ENCODE results near the gene PIP5K1C. TPM values are rescaled to one million over a fixed set of nuclear protein-coding genes. Genes with fewer than 3 reads are reported as not detected.

Gene PIP5K1C
- total and polyA plus RNA-seq, 8 donors, result 8.6 to 164 (median 25.6) TPM

GRCh38 chr19:3608079-3608641 is 92.1 kb downstream of the PIP5K1C start:
- Histone ChIP-seq H3K27me3 (peaks cover 0 to 31% (median 4%) of the 10 kb centered on the region in 3 donors), H3K9me3 (no peaks in the 10 kb centered on the region), H3K27ac (peak overlapping the region; percentile 14 to 85 (median 75)), H3K4me1 (peaks cover 13 to 68% (median 55%) of the 10 kb centered on the region in 4 donors), H3K36me3 (peaks cover 21 to 33% (median 31%) of the 10 kb centered on the region in 4 donors), H3K4me3 (peak overlapping the region in 1 of 4 donors; percentile 55)
- DNase-seq, result no peak
- intact Hi-C loops (cut with DNase I; ENCODE audit: low total_unique reads), result no loop called here
- TF ChIP-seq POLR2A (IDR thresholded peaks at IDR 0.05) (no peak), EP300 (IDR thresholded peaks at IDR 0.05) (no peak), CTCF (IDR thresholded peaks at IDR 0.05) (no peak), POLR2AphosphoS5 (IDR thresholded peaks at IDR 0.05) (no peak)
- WGBS, 5 donors, result 35 to 64% (median 61%) methylated on average over 3 of the region's 3 CpGs

GRCh38 chr19:3607303-3608078 is 92.8 kb downstream of the PIP5K1C start:
- peak in 1 of 2 donors; percentile 75 for DNase-seq
- peaks cover 0 to 31% (median 4%) of the 10 kb centered on the region in 3 donors for H3K27me3 ChIP-seq
- peaks cover 13 to 63% (median 52%) of the 10 kb centered on the region in 4 donors for H3K4me1 ChIP-seq
- no peak for TF ChIP-seq POLR2A (IDR thresholded peaks at IDR 0.05)
- no peak for TF ChIP-seq CTCF (IDR thresholded peaks at IDR 0.05)
- TF ChIP-seq POLR2AphosphoS5 (IDR thresholded peaks at IDR 0.05), result no peak
- no peak for TF ChIP-seq EP300 (IDR thresholded peaks at IDR 0.05)
- whole genome bisulfite sequencing, 5 donors, result 20 to 30% (median 24%) methylated on average over 19 to 22 of the region's 22 CpGs
- intact Hi-C loops (cut with DNase I; ENCODE audit: low total_unique reads), result no loop called here
- peak overlapping the region; percentile 48 to 58 (median 54) for H3K4me3 ChIP-seq
- H3K27ac ChIP-seq, result peak overlapping the region; percentile 51 to 85 (median 75)
- H3K36me3 ChIP-seq, result peaks cover 15 to 26% (median 24%) of the 10 kb centered on the region in 4 donors
- no peaks in the 10 kb centered on the region for H3K9me3 ChIP-seq

GRCh38 chr19:3606690-3607289 is 93.5 kb downstream of the PIP5K1C start, which contains the start of gene TBXA2R:
Gene TBXA2R (minus strand): TSS chr19:3606875. CDS start chr19:3600634, 6,241 bp downstream.
- no peaks in the 10 kb centered on the region for H3K9me3 ChIP-seq
- peak; percentile 64 to 82 for DNase-seq
- intact Hi-C loops (cut with DNase I; ENCODE audit: low total_unique reads), result no loop called here
- 0 to 5% (median 3%) methylated on average over 6 to 46 of the region's 46 CpGs for WGBS, 5 donors
- peak within 1 kb of the TSS; percentile 48 to 58 (median 54) for H3K4me3 ChIP-seq
- peaks cover 8 to 19% (median 17%) of the 10 kb centered on the region in 4 donors for H3K36me3 ChIP-seq
- peak within 1 kb of the TSS; percentile 51 to 85 (median 75) for H3K27ac ChIP-seq
- peaks cover 13 to 61% (median 51%) of the 10 kb centered on the region in 4 donors for H3K4me1 ChIP-seq
- no peak for TF ChIP-seq POLR2A (IDR thresholded peaks at IDR 0.05)
- TF ChIP-seq EP300 (IDR thresholded peaks at IDR 0.05), result no peak
- TF ChIP-seq CTCF (IDR thresholded peaks at IDR 0.05), result no peak
- TF ChIP-seq POLR2AphosphoS5 (IDR thresholded peaks at IDR 0.05), result no peak
- H3K27me3 ChIP-seq, result peaks cover 0 to 31% (median 4%) of the 10 kb centered on the region in 3 donors

GRCh38 chr19:3606174-3606689 is 94.0 kb downstream of the PIP5K1C start:
- no peak for TF ChIP-seq CTCF (IDR thresholded peaks at IDR 0.05)
- no peak for TF ChIP-seq EP300 (IDR thresholded peaks at IDR 0.05)
- TF ChIP-seq POLR2AphosphoS5 (IDR thresholded peaks at IDR 0.05), result no peak
- TF ChIP-seq POLR2A (IDR thresholded peaks at IDR 0.05), result no peak
- peaks cover 13 to 61% (median 51%) of the 10 kb centered on the region in 4 donors for H3K4me1 ChIP-seq
- H3K27ac ChIP-seq, result peak overlapping the region; percentile 51 to 85 (median 75)
- peak overlapping the region; percentile 48 to 58 (median 54) for H3K4me3 ChIP-seq
- DNase-seq, result peak; percentile 69 to 78
- no peaks in the 10 kb centered on the region for H3K9me3 ChIP-seq
- H3K27me3 ChIP-seq, result peaks cover 0 to 31% (median 4%) of the 10 kb centered on the region in 3 donors
- WGBS, 5 donors, result 3 to 7% (median 4%) methylated on average over 3 to 35 of the region's 35 CpGs; no CpG with 5 or more reads in 1 of the 5 donors
- intact Hi-C loops (cut with DNase I; ENCODE audit: low total_unique reads), result no loop called here
- peaks cover 2 to 13% (median 11%) of the 10 kb centered on the region in 4 donors for H3K36me3 ChIP-seq
